ENCODE data around the gene ZNF195.
"Not testable (repeated sequence)": the region's sequence is repeated elsewhere in the genome, so short reads cannot be mapped to it uniquely, and the experiment has no call there.

The ZNF195 gene

GRCh38 chr11:3412837-3413236, 33.9 kb upstream of the ZNF195 start:
- H3K4me3 ChIP-seq (ENCODE audit: low read depth, low read length): no peak overlapping the region
- DNase-seq (ENCODE audit: low read depth): no peak
- TF ChIP-seq, protein P1, sequence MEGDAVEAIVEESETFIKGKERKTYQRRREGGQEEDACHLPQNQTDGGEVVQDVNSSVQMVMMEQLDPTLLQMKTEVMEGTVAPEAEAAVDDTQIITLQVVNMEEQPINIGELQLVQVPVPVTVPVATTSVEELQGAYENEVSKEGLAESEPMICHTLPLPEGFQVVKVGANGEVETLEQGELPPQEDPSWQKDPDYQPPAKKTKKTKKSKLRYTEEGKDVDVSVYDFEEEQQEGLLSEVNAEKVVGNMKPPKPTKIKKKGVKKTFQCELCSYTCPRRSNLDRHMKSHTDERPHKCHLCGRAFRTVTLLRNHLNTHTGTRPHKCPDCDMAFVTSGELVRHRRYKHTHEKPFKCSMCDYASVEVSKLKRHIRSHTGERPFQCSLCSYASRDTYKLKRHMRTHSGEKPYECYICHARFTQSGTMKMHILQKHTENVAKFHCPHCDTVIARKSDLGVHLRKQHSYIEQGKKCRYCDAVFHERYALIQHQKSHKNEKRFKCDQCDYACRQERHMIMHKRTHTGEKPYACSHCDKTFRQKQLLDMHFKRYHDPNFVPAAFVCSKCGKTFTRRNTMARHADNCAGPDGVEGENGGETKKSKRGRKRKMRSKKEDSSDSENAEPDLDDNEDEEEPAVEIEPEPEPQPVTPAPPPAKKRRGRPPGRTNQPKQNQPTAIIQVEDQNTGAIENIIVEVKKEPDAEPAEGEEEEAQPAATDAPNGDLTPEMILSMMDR (conservative IDR thresholded peaks at IDR 0.05; ENCODE audit: low read depth, low read length): no peak

- peak; percentile 79 for DNase-seq (ENCODE audit: low read depth)
- H3K4me3 ChIP-seq (ENCODE audit: low read depth, low read length): not testable (repeated sequence)
- TF ChIP-seq, protein P1 (conservative IDR thresholded peaks at IDR 0.05; ENCODE audit: low read depth, low read length): peak; percentile 74
Measured at GRCh38 chr11:3408722-3409121, 29.8 kb upstream of the ZNF195 start.

DNA sequence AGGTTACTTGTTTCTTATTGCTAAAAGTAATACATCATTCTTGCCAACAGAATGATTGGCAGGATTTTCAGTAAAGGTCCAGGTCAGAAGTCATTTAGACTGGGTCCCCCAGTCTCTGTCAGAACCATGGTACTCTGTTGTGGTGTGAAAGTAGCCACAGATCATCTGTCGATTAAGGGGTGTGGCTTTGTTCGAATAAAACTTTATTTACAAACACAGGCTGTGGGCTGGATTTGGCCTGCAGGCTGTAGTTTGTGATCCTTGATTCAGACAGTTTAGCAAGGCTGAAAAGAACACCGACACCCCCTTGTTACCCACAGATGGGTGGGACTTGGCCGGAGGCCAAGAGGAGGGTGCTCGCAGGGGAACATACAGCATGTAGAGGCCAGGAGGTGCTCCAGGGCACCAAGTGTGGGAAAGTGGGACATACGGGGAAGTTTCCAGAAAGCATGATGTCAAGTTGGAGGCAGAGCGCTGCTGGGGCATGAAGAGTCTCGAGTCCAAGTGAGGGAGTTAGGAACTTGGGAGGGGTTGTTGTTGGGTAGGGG, 29.2 kb upstream of the ZNF195 start:
- DNase-seq (ENCODE audit: low read depth); H3K4me3 ChIP-seq (ENCODE audit: low read depth, low read length): not testable (repeated sequence)

GRCh38 chr11:3406937-3407336, 28.0 kb upstream of the ZNF195 start:
- DNase-seq (ENCODE audit: low read depth); H3K4me3 ChIP-seq (ENCODE audit: low read depth, low read length): not testable (repeated sequence)

GRCh38 chr11:3406223-3406875, 27.4 kb upstream of the ZNF195 start:
- not testable (repeated sequence) for DNase-seq (ENCODE audit: low read depth); H3K4me3 ChIP-seq (ENCODE audit: low read depth, low read length)

DNA sequence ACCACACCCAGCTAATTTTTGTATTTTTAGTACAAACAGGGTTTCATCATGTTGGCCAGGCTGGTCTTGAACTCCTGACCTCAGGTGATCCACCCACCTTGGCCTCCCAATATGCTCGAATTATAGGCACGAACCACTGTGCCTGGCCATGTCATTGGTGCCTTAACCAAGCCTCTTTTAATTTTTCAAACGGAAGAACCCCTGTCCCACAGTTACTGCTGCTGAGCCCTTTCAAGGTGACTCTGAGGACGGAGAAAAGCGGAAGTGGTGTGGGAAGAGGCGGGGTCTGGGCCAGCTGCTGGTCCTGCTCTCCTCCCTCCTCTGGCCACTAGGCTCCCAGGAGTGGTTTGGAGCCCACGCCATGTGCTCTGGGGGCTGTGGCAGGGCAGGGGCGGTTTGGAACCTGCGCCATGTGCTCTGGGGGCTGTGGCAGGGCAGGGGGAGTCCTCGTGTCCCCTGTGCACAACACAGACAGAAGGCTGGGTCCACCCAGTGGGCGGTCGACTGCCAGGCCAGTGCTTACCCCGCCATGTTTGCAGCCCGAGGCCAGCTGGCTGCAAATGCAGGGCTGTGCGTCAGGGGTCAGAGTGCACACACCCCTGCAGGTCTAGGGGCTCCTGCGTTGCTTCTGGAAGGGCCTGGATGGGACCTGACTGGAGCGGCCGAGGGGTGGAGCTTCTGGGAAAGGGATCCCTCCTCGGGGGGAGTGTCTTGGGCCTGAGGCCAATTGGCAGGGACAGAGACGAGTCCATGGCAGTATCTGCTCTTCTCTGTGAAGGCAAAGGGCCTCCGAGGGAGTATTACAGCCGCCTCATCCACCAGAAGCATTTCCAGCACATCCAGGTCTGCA, 25.4 kb upstream of the ZNF195 start:
- H3K4me3 ChIP-seq (ENCODE audit: low read depth, low read length): not testable (repeated sequence)
- DNase-seq (ENCODE audit: low read depth): peak; percentile 22

DNA sequence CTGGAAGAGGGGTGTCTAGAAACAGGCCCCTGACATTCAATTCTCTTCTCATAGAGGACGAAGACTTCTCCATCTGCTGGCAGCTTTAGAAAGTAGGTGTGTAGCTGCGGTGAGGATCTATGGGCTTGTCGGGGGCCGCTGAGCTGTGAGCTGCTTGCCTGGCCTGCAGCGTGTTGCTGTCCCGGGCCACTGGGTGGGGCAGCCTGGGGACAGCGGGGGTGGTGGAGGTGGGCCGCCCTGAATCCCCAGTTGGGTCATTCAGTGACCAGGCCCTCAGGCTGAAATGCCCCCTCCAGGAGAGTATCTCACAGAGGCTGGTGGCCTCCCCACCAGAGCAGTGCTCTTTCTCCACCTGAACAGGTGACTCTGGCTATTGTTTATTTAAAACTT, 23.9 kb upstream of the ZNF195 start:
- H3K4me3 ChIP-seq (ENCODE audit: low read depth, low read length); DNase-seq (ENCODE audit: low read depth): not testable (repeated sequence)

DNA sequence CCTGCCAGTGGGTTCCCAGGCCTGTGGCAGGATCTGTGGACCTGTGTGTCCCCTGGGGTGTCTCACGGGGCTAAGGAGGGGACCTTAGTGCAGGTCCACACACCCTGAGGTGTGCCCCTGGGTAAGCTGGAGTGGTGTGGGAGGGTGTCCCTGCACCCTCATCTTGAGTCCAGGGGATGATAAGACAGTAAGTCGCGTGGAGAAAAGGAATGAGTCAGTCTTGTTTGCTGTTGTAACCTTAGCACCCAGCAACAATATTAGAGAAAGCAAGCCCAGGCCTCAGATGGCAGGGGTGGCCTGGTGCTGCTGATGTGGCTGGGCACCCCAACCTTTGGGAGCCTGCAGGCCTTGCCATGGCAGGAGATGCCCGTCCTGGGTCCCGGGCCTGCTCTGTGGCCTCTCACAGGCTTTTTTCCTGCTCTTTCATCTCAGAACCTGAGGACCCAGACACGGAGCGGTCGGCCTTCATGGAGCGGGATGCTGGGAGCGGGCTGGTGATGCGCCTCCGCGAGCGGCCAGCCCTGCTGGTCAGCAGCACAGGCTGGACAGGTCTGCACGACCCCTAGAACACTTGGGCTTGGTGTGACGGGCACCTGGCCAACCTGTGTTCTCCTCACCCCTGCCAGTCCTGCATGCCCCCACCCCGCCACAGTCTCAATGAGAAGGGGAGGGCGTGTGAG, 23.4 kb upstream of the ZNF195 start:
- DNase-seq (ENCODE audit: low read depth); H3K4me3 ChIP-seq (ENCODE audit: low read depth, low read length): not testable (repeated sequence)

- not testable (repeated sequence) for H3K4me3 ChIP-seq (ENCODE audit: low read depth, low read length); DNase-seq (ENCODE audit: low read depth)
Measured at GRCh38 chr11:3401052-3401451, 22.1 kb upstream of the ZNF195 start.

DNA sequence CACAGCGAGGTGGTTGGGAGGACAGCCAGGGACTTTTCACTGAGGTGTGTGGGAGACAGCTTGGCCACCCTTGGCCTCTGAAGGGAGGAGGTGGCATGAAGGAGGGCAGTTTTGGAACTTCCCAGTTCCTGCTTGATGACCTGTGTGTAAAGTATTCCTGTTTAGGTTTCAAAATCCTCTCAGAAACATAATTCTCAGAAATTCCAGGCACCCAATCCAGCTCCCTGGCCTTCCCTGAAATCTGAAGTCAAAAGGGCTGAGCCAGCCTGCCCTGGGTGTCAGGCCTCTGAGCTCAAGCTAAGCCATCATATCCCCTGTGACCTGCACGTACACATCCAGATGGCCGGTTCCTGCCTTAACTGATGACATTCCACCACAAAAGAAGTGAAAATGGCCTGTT, 19.6 kb upstream of the ZNF195 start:
- H3K4me3 ChIP-seq (ENCODE audit: low read depth, low read length); DNase-seq (ENCODE audit: low read depth): not testable (repeated sequence)

GRCh38 chr11:3398106-3398505, 19.2 kb upstream of the ZNF195 start:
- not testable (repeated sequence) for H3K4me3 ChIP-seq (ENCODE audit: low read depth, low read length); DNase-seq (ENCODE audit: low read depth)

DNA sequence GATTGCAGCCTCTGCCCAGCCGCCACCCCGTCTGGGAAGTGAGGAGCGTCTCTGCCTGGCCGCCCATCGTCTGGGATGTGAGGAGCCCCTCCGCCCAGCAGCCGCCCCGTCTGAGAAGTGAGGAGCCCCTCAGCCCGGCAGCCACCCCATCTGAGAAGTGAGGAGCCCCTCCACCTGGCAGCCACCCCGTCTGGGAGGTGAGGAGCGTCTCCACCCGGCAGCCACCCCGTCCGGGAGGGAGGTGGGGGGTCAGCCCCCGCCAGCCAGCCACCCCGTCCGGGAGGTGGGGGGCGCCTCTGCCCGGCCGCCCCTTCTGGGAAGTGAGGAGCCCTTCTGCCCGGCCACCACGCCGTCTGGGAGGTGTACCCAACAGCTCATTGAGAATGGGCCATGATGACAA, 18.3 kb upstream of the ZNF195 start:
- H3K4me3 ChIP-seq (ENCODE audit: low read depth, low read length); DNase-seq (ENCODE audit: low read depth): not testable (repeated sequence)

DNA sequence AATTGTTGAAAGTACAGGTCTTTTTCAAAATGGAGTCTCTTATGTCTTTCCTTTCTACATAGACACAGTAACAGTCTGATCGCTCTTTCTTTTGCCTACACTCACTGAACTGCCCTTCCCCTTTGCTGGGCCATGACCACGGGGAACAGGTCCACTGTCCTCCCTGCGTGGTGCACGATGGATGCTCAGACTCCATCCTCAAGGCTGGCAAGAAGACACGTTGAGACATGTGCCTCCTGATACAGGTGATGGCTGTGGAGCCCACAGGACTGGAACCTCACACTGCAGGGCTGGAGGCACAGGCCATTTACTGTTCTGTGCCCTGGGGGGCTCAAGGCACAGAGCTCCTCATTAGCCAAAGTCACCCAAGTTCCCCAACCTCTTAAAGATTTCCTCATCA, 16.5 kb upstream of the ZNF195 start:
- DNase-seq (ENCODE audit: low read depth); H3K4me3 ChIP-seq (ENCODE audit: low read depth, low read length): not testable (repeated sequence)

- DNase-seq (ENCODE audit: low read depth); H3K4me3 ChIP-seq (ENCODE audit: low read depth, low read length): not testable (repeated sequence)
Measured at GRCh38 chr11:3394956-3395355, 16.0 kb upstream of the ZNF195 start.

- not testable (repeated sequence) for H3K4me3 ChIP-seq (ENCODE audit: low read depth, low read length); DNase-seq (ENCODE audit: low read depth)
Measured at GRCh38 chr11:3393450-3393849, 14.5 kb upstream of the ZNF195 start.
